Colonic mucosa (tissue), 4 donors: ENCODE data around the gene TUBB3. TPM values are rescaled to one million over a fixed set of nuclear protein-coding genes. Genes with fewer than 3 reads are reported as not detected.

Source experiments
- DNase-seq: peaks from one replicate; pipeline ENCODE4 v3.0.0-alpha.2; 2020
- H3K27ac ChIP-seq: fragments of 200-600 bp; one replicate; pipeline ENCODE4 v1.8.0; 2021
- H3K27me3 ChIP-seq: fragments of 200-600 bp; one replicate; pipeline ENCODE4 v1.8.0; 2021
- H3K36me3 ChIP-seq: fragments of 200-600 bp; one replicate; pipeline ENCODE4 v1.8.0; 2021
- H3K4me1 ChIP-seq: fragments of 200-600 bp; one replicate; pipeline ENCODE4 v1.8.0; 2021; ENCODE audit warnings: mild to moderate bottlenecking
- H3K4me3 ChIP-seq: fragments of 200-600 bp; one replicate; pipeline ENCODE4 v1.8.0; 2021
- H3K9ac ChIP-seq, 2 donors: one replicate each; pipeline ENCODE4 v1.7.0; 2013; ENCODE audit warnings: control low read depth in 2 of 2, low read depth in 2 of 2, low read length in 2 of 2
- H3K9me3 ChIP-seq: fragments of 200-600 bp; one replicate; pipeline ENCODE4 v1.8.0; 2021
- CTCF ChIP-seq: fragments of 200-600 bp; IDR thresholded peaks from one replicate; pipeline ENCODE4 v1.8.0; 2022; ENCODE audit warnings: antibody characterized with exemption, mild to moderate bottlenecking
- intact Hi-C: fragments of 100-400 bp; cut with DNase I; formaldehyde crosslinking; loops from one replicate; pipeline ENCODE4 v1.14.1; 2022
- total RNA-seq, 2 donors: library from RNA; stranded (reverse); fragmentation: NEBNext Ultra II Directional in 1 of 2; extraction: Animal tissue kit (Norgen Biotek cat#: 25700) in 1 of 2; gene quantifications; one replicate each; pipeline ENCODE4 v1.2.1, GENCODE V29; 2021
- donor health status: healthy.
- donor health status: DM: no; HTN: no; CAD: no.
- donor health status: DM: no; HTN: no; CAD: no.

TUBB3 gene
- total RNA-seq, 2 donors from 2014 or later: 3.2 to 8.0 TPM

- H3K9ac ChIP-seq: no peak overlapping the region
- no peaks in the 10 kb centered on the region for H3K9me3 ChIP-seq
- H3K4me1 ChIP-seq: no peaks in the 10 kb centered on the region
- peak; percentile 87 for TF ChIP-seq CTCF
- peak; percentile 79 for DNase-seq
- H3K27me3 ChIP-seq: no peaks in the 10 kb centered on the region
- H3K4me3 ChIP-seq: no peak overlapping the region
- peaks cover 8% of the 10 kb centered on the region for H3K36me3 ChIP-seq
- intact Hi-C loops: no loop called here
- H3K27ac ChIP-seq: no peak overlapping the region
Measured at GRCh38 chr16:89909777-89910716, 13.1 kb upstream of the TUBB3 start.

- peaks cover 8% of the 10 kb centered on the region for H3K36me3 ChIP-seq
- no peaks in the 10 kb centered on the region for H3K9me3 ChIP-seq
- intact Hi-C loops: no loop called here
Measured at GRCh38 chr16:89910717-89911354, 12.3 kb upstream of the TUBB3 start.

GRCh38 chr16:89911375-89911774 lies 11.8 kb upstream of the TUBB3 start:
- no peaks in the 10 kb centered on the region for H3K9me3 ChIP-seq
- TF ChIP-seq CTCF: no peak
- H3K4me3 ChIP-seq: no peak overlapping the region
- DNase-seq: no peak
- no peak overlapping the region for H3K9ac ChIP-seq
- peaks cover 4% of the 10 kb centered on the region for H3K36me3 ChIP-seq
- no peaks in the 10 kb centered on the region for H3K4me1 ChIP-seq
- no peaks in the 10 kb centered on the region for H3K27me3 ChIP-seq
- no peak overlapping the region for H3K27ac ChIP-seq
- intact Hi-C loops: no loop called here

More at GRCh38 chr16:89910717-89911354, 12.3 kb upstream of the TUBB3 start:
- Histone ChIP-seq H3K4me3 (no peak overlapping the region), H3K27me3 (no peaks in the 10 kb centered on the region), H3K27ac (no peak overlapping the region), H3K9ac (no peak overlapping the region), H3K4me1 (no peaks in the 10 kb centered on the region)
- no peak for DNase-seq
- TF ChIP-seq CTCF: no peak

GRCh38 chr16:89912143-89912542 lies 11.0 kb upstream of the TUBB3 start:
- Histone ChIP-seq H3K9ac (no peak overlapping the region), H3K27ac (no peak overlapping the region), H3K27me3 (no peaks in the 10 kb centered on the region), H3K9me3 (no peaks in the 10 kb centered on the region), H3K4me3 (no peak overlapping the region), H3K36me3 (no peaks in the 10 kb centered on the region), H3K4me1 (peaks cover 1% of the 10 kb centered on the region)
- DNase-seq: no peak
- intact Hi-C loops: no loop called here
- TF ChIP-seq CTCF: no peak

DNA sequence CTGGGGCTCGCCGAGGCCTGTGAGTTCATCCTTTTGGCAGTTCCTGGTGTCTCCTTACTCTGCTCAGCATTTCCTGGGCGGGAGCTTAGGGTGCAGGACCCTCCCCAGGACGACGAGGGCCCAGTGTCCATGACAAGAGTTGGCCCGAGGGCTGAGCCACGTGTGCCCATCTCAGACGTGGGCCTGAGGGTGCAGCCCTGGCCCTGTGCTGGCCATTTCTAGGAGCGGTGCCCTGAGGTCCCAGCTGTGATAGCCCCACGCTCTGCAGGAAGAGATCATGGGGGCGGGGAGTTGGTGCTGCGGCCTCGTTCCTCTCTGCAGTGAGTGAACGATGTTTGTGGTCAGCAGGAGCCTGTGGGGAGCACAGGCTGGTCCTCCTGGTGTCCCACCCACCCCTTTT lies 10.5 kb upstream of the TUBB3 start:
- no peaks in the 10 kb centered on the region for H3K36me3 ChIP-seq
- H3K4me3 ChIP-seq: no peak overlapping the region
- no peaks in the 10 kb centered on the region for H3K9me3 ChIP-seq
- intact Hi-C loops: no loop called here
- H3K4me1 ChIP-seq: peaks cover 5% of the 10 kb centered on the region
- DNase-seq: no peak
- no peak overlapping the region for H3K9ac ChIP-seq
- no peak overlapping the region for H3K27ac ChIP-seq
- TF ChIP-seq CTCF: no peak
- no peaks in the 10 kb centered on the region for H3K27me3 ChIP-seq
